Measurements from ENCODE around the gene TSPO. TPM values are rescaled to one million over a fixed set of nuclear protein-coding genes. Genes with fewer than 3 reads are reported as not detected.

Gene TSPO
- total and polyA plus RNA-seq, 2 experiments from 2014 or later = 34.6 to 44.7 TPM

- Mint-ChIP-seq H3K9me3 (no peaks in the 10 kb centered on the region), H3K4me1 (peaks cover 6% of the 10 kb centered on the region), H3K4me3 (no peak overlapping the region), H3K27me3 (ENCODE audit: insufficient read depth, low read depth, poor library complexity) (peaks cover 18% of the 10 kb centered on the region), H3K27ac (no peak overlapping the region), H3K36me3 (ENCODE audit: low read depth) (no peaks in the 10 kb centered on the region)
- Histone ChIP-seq H3K4me1 (ENCODE audit: insufficient read depth) (no peaks in the 10 kb centered on the region; the same call in 1 of the 2 replicates), H2AFZ (no peak overlapping the region), H3K79me2 (replicated peaks; ENCODE audit: insufficient read depth) (no peaks in the 10 kb centered on the region), H3K4me2 (no peak overlapping the region), H3K9me2 (ENCODE audit: insufficient read depth) (no peaks in the 10 kb centered on the region), H3K27ac (ENCODE audit: low read depth) (no peak overlapping the region), H3F3A (replicated peaks; ENCODE audit: low read depth) (no peaks in the 10 kb centered on the region; the same call in 1 of the 2 replicates), H3K36me3 (ENCODE audit: insufficient read depth) (no peaks in the 10 kb centered on the region), H4K20me1 (replicated peaks; ENCODE audit: insufficient read depth) (no peaks in the 10 kb centered on the region), H3K27me3 (ENCODE audit: insufficient read depth) (peaks cover 17% of the 10 kb centered on the region), H3K4me3 (no peak overlapping the region)
- DNase-seq (ENCODE audit: low spot score) (no peak), ATAC-seq (no peak)
- TF ChIP-seq ZNF331 (CRISPR knock-in tag; IDR thresholded peaks at IDR 0.05; ENCODE audit: low read depth) (no peak), EZH2 (IDR thresholded peaks at IDR 0.05; ENCODE audit: low read depth, unreplicated experiment) (no peak), JUNB (IDR thresholded peaks at IDR 0.05; ENCODE audit: unreplicated experiment) (no peak), ZNF114 (CRISPR knock-in tag; IDR thresholded peaks at IDR 0.05) (no peak), STAT1 (IDR thresholded peaks at IDR 0.05; ENCODE audit: unreplicated experiment) (no peak), ETS1 (IDR thresholded peaks at IDR 0.05) (no peak), CTCF (conservative IDR thresholded peaks at IDR 0.05; ENCODE audit: low read depth in 2 of 2) (no peak), CREB1 (CRISPR knock-in tag; IDR thresholded peaks at IDR 0.05; ENCODE audit: low read depth) (no peak)
Measured at GRCh38 chr22:43148581-43148980, 2.8 kb upstream of the TSPO start.

- Mint-ChIP-seq H3K27ac (no peak overlapping the region), H3K4me3 (peak overlapping the region; percentile 78), H3K36me3 (ENCODE audit: low read depth) (no peaks in the 10 kb centered on the region), H3K9me3 (no peaks in the 10 kb centered on the region), H3K27me3 (ENCODE audit: insufficient read depth, low read depth, poor library complexity) (peaks cover 21% of the 10 kb centered on the region), H3K4me1 (peaks cover 2% of the 10 kb centered on the region)
- H3K79me2 ChIP-seq (replicated peaks; ENCODE audit: insufficient read depth) = no peaks in the 10 kb centered on the region
- H3K4me1 ChIP-seq (ENCODE audit: insufficient read depth) = no peaks in the 10 kb centered on the region
- no peaks in the 10 kb centered on the region for H3K36me3 ChIP-seq (ENCODE audit: insufficient read depth)
- H4K20me1 ChIP-seq (replicated peaks; ENCODE audit: insufficient read depth) = no peaks in the 10 kb centered on the region
- no peak overlapping the region for H3K27ac ChIP-seq (ENCODE audit: low read depth)
- peak overlapping the region; percentile 97 for H2AFZ ChIP-seq
- H3F3A ChIP-seq (replicated peaks; ENCODE audit: low read depth) = no peaks in the 10 kb centered on the region; the same call in 1 of the 2 replicates
- peaks cover 17% of the 10 kb centered on the region for H3K27me3 ChIP-seq (ENCODE audit: insufficient read depth)
- H3K4me2 ChIP-seq = peak overlapping the region; percentile 86; the same call in 1 of the 2 replicates
- H3K4me3 ChIP-seq = peak overlapping the region; percentile 65
- ATAC-seq = no peak
- no peaks in the 10 kb centered on the region for H3K9me2 ChIP-seq (ENCODE audit: insufficient read depth)
- no peak for DNase-seq (ENCODE audit: low spot score)
- no peak for TF ChIP-seq POLR2AphosphoS5 (IDR thresholded peaks at IDR 0.05; ENCODE audit: low read depth)
- no peak for TF ChIP-seq CTCF (conservative IDR thresholded peaks at IDR 0.05; ENCODE audit: low read depth in 2 of 2)
- TF ChIP-seq CREB1 (CRISPR knock-in tag; IDR thresholded peaks at IDR 0.05; ENCODE audit: low read depth) = no peak
- no peak for TF ChIP-seq STAT1 (IDR thresholded peaks at IDR 0.05; ENCODE audit: unreplicated experiment)
- TF ChIP-seq ZNF331 (CRISPR knock-in tag; IDR thresholded peaks at IDR 0.05; ENCODE audit: low read depth) = no peak
- no peak for TF ChIP-seq REST (IDR thresholded peaks at IDR 0.05; ENCODE audit: unreplicated experiment)
- TF ChIP-seq JUNB (IDR thresholded peaks at IDR 0.05; ENCODE audit: unreplicated experiment) = no peak
Measured at GRCh38 chr22:43150731-43151206, 590 bp upstream of the TSPO start.
